ENCODE results near the gene NUFIP2.

- TF ChIP-seq OSR1 (CRISPR knock-in tag; IDR thresholded peaks at IDR 0.05) (no peak), ZNF8 (CRISPR knock-in tag; IDR thresholded peaks at IDR 0.05) (no peak), PATZ1 (CRISPR knock-in tag; IDR thresholded peaks at IDR 0.05; ENCODE audit: borderline replicate concordance) (no peak), ZNF565 (CRISPR knock-in tag; conservative IDR thresholded peaks at IDR 0.05; ENCODE audit: low read depth) (no peak), ISL1 (CRISPR knock-in tag; IDR thresholded peaks at IDR 0.05) (no peak), ZFP3 (CRISPR knock-in tag; IDR thresholded peaks at IDR 0.05) (no peak), TOX (CRISPR knock-in tag; IDR thresholded peaks at IDR 0.05; ENCODE audit: borderline replicate concordance) (no peak)
Observed at GRCh38 chr17:29273924-29274323, 20.0 kb downstream of the NUFIP2 start.

Data from SK-N-SH treated with all-trans-retinoic acid at 6 μM for 48 hours (cell line).